ENCODE data around the gene EEF1G.
"Not testable (repeated sequence)": the region's sequence is repeated elsewhere in the genome, so short reads cannot be mapped to it uniquely, and the experiment has no call there.

EEF1G gene

DNA sequence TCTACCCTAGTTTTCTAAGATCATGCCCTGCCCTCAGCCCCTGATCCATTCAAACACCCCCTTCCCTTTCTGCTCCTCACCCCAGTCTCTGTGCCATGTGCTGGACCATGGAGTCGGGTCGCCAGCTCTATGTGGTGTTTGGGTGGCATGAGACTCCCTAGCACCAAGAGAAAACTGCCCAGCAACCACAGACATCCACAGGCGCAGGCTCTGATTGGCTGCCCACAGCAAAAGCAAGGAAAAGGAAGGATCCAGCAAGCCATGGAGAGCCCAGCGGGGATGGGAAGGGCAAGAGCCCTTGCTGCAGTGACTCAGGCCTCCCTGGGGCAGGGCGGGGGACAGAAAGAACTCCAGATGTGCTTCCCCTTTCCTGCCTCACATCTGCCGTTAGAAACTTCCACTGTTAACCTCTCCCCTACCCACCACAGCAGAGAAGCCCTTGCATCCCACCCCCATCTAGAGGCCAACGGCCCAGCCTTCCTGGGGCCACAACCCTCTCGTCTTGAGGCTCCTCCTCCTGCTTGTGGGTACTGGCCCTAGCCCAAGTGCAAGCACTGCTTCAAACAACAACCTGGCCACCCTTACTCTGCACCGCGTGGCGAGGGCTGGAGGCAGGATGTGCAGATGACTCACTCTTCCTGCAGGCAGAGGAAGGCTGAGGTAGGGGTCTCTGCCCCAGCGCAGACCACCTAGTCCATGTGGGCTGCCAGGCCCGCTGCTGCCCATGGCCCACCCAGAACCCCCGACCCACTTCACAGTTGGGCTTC, 17.4 kb downstream of the EEF1G start:
- TF ChIP-seq, protein P1, sequence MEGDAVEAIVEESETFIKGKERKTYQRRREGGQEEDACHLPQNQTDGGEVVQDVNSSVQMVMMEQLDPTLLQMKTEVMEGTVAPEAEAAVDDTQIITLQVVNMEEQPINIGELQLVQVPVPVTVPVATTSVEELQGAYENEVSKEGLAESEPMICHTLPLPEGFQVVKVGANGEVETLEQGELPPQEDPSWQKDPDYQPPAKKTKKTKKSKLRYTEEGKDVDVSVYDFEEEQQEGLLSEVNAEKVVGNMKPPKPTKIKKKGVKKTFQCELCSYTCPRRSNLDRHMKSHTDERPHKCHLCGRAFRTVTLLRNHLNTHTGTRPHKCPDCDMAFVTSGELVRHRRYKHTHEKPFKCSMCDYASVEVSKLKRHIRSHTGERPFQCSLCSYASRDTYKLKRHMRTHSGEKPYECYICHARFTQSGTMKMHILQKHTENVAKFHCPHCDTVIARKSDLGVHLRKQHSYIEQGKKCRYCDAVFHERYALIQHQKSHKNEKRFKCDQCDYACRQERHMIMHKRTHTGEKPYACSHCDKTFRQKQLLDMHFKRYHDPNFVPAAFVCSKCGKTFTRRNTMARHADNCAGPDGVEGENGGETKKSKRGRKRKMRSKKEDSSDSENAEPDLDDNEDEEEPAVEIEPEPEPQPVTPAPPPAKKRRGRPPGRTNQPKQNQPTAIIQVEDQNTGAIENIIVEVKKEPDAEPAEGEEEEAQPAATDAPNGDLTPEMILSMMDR (IDR thresholded peaks at IDR 0.05; ENCODE audit: low read depth, low read length): no peak
- peak overlapping the region; percentile 13 for H3K4me3 ChIP-seq (ENCODE audit: low read depth, low read length)

DNA sequence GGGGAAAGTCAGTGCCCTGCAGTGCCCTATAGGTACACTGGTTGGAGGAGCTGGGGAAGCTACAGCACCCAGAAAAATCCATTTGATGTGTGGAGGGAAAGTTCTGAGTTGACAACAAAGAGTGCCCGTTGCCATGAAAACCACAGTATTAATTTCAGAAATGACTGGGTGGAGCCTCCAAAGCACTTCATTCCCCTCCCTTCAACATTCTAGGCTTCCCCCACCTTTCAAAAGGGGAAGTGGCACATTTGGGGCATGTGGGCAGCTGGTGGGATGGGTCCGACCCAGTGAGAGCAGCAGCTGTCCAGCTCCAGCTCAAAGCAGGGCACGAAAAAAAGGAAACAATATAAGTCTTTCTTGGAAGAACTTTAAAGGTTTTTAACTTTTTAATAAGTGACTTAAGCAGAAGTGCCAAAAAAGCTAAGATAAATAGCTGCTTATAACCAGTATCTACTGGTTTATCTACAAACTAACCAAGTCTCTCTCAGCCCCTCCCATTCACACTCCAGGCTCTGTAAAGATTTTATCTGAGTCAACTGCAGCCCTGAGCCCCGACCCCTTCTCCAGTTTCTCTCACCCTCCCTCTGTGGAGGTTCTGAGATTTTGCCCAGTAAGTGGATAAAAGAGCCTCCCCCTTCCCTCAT, 18.1 kb downstream of the EEF1G start:
- TF ChIP-seq, protein P1 (IDR thresholded peaks at IDR 0.05; ENCODE audit: low read depth, low read length): no peak

GRCh38 chr11:62554387-62555167, 19.1 kb downstream of the EEF1G start:
- peak overlapping the region; percentile 55 for H3K4me3 ChIP-seq (ENCODE audit: low read depth, low read length)
- TF ChIP-seq, protein P1 (IDR thresholded peaks at IDR 0.05; ENCODE audit: low read depth, low read length): no peak

More for the DNA sequence above, 18.1 kb downstream of the EEF1G start:
- H3K4me3 ChIP-seq (ENCODE audit: low read depth, low read length): peak overlapping the region; percentile 11; the same call in 1 of the 2 replicates

DNA sequence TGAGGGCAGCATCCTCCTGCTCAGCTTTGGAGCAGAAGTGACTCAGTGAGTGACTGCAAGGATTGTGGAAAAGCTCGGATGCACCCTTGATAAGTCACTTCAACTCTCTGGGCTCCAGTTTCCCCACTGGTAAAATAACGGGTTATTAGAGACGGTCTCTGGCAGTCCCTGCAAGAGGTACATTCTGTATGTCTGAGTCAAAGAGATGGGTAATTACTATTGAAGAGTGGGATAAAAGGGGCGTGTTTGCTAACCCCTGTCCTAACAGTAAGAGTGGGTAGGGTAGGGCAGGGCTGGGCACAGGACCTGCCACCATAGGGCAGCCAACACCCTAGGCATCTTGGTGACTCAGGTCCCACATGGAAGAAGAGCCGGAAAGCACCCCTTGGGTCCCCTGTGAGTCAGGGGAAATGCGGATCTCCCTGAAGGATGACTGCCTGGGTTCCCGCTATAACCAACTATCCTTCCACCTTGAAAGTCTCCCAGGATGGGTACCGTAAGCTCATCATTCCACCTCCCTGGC, 19.8 kb downstream of the EEF1G start:
- peak overlapping the region; percentile 55 for H3K4me3 ChIP-seq (ENCODE audit: low read depth, low read length)
- TF ChIP-seq, protein P1 (IDR thresholded peaks at IDR 0.05; ENCODE audit: low read depth, low read length): no peak

- peak overlapping the region; percentile 55 for H3K4me3 ChIP-seq (ENCODE audit: low read depth, low read length)
- TF ChIP-seq, protein P1 (IDR thresholded peaks at IDR 0.05; ENCODE audit: low read depth, low read length): no peak
These were observed 20.4 kb downstream of the EEF1G start for GRCh38 chr11:62553080-62553838.

GRCh38 chr11:62552485-62553079, 21.1 kb downstream of the EEF1G start:
- H3K4me3 ChIP-seq (ENCODE audit: low read depth, low read length): peak overlapping the region; percentile 55
- TF ChIP-seq, protein P1 (IDR thresholded peaks at IDR 0.05; ENCODE audit: low read depth, low read length): no peak

DNA sequence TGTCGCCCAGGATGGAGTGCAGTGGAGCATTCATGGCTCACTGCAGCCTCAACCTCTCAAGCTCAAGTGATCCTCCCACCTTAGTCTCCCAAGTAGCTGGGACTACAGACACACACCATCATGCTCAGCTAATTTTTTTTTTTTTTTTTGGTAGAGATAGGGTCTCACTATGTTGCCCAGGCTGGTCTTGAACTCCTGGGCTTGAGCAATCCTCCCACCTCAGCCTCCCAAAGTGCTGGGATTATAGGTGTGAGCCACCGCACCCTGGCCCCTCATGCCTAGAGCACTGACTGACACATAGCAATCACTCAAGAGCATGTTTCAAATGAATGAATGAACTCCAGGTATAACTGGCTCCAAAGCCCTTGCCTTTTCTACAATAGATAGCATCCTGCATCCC, 23.2 kb downstream of the EEF1G start:
- not testable (repeated sequence) for H3K4me3 ChIP-seq (ENCODE audit: low read depth, low read length)

Measured in WI38 (cell line).